NT2/D1 (cell line): ENCODE data around the gene CCDC50.

ENCODE experiments used
- SUZ12 ChIP-seq: IDR thresholded peaks from 2 replicates; pipeline ENCODE4 v1.6.1; 2011; ENCODE audit not compliant: insufficient read length, insufficient read depth; ENCODE audit errors: extremely low read depth
- YY1 ChIP-seq: IDR thresholded peaks from 2 replicates; pipeline ENCODE4 v1.6.1; 2011; ENCODE audit not compliant: insufficient read length, insufficient read depth
- ZNF274 ChIP-seq: IDR thresholded peaks from 2 replicates; pipeline ENCODE4 v1.6.1; 2011; ENCODE audit warnings: mild to moderate bottlenecking, low read depth, low read length

DNA sequence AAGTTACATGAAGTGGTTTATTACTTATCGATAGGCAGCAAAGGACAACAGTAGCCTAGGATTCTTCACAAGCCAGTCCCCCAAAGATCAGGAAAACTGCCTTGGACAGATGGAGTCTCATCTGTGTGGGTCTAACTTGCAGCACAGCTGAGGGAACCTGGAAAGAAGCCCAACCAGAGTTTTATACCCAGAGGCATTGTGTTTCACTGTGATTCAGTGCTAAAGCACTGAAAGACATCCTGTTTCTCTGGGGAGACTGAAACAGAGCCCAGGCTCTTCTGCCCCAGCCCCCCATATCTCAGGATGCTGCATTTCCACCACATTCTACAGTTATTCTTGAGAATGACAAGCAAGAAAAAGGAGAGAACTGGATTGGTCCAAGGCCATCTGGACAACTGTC, 83.6 kb downstream of the CCDC50 start:
- TF ChIP-seq YY1 (no peak), ZNF274 (no peak), SUZ12 (no peak)
